ENCODE measurements around the gene MAPRE3.
A peak's percentile ranks its signal among the peaks of the same experiment; 100 is the strongest.

Gene MAPRE3

DNA sequence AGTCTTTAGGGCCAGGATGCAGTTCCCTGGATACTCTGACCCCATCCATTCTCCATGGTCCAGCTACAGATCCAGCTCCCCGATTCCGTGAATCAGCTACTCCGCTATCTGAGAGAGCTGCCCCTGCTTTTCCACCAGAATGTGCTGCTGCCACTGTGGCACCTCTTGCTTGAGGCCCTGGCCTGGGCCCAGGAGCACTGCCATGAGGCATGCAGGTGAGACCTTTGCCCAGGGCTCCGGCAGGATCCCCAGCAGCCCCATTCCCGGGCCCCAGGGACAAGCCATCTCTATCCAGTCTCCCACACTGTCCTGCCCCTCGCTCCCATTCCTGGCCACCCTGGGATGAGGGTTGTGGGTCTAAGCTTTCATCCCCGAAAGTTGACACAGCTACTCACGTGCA lies 69.8 kb downstream of the MAPRE3 start:
- DNase-seq (ENCODE audit: low spot score): no peak

DNA sequence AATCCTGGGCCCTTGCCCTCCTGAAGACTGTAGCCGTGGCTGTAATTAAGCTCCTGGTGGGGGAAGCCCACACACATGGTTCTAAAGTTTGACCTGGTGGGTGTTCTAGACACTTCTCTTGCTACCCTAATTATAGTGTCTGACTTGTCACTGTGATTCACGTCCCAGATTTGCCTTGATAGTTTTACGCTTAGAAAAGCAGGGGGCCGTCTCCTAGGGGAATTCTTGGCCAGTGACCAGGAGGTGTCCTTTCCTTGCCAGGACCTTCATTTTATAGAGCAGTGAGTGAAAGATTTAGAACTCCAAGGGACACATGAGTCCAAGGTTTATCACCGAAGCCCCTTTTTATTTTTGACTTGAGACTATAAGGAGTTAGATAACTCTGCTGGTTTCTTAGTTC lies 71.3 kb downstream of the MAPRE3 start:
- no peak for DNase-seq (ENCODE audit: low spot score)

DNA sequence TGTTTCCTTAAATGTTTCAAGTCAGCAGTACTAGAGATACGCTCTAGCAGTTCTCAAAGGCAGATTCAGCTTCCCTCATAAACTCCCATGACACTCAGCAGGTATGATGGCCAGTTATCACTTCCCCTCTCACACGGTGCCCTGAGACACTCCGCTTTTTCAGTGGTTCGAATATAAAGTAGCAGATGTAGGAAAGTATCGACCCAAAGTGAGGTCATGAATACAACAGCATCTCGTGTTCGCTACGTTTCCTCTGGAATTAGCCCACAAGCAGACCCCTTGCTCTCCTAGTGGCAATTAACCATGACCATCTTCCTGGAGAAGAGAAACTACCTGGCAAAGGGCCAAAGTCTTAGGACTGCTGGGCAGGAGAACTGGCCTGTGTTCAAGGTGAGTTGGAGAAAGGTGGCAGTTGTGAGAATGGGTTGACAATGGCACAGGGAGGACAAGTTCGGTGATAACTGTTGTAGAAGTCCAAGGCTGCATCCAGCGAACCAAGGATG lies 71.8 kb downstream of the MAPRE3 start:
- no peak for DNase-seq (ENCODE audit: low spot score)

DNA sequence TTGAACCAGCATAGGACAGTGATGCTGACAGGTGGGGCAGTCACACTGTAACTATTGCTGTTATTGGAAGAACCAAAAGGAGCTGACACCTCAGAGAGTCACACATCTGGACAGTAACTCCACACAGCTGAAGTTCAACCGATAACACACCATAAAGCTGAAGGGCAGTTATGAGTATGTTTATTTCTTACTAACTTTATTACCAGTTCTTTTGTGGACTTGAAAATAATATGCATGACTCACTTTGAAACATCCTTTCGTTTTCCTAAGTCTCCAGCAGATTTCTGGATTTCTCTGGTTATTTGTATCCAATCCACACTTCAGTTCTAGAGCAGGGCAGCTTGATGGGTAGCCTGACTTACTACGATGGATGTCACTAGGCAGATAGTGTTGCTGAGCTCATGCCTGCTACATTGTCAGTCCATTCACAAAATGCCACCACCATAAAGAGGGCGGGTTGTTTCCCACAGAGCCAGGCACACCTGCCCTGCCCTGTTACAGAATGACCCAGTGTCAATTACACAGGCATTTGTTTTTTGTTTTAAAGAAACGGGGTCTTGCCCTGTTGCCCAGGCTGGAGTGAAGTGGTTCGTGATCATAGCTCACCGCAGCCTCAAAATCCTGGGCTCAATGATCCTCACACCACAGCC lies 72.7 kb downstream of the MAPRE3 start:
- no peak for DNase-seq (ENCODE audit: low spot score)

DNA sequence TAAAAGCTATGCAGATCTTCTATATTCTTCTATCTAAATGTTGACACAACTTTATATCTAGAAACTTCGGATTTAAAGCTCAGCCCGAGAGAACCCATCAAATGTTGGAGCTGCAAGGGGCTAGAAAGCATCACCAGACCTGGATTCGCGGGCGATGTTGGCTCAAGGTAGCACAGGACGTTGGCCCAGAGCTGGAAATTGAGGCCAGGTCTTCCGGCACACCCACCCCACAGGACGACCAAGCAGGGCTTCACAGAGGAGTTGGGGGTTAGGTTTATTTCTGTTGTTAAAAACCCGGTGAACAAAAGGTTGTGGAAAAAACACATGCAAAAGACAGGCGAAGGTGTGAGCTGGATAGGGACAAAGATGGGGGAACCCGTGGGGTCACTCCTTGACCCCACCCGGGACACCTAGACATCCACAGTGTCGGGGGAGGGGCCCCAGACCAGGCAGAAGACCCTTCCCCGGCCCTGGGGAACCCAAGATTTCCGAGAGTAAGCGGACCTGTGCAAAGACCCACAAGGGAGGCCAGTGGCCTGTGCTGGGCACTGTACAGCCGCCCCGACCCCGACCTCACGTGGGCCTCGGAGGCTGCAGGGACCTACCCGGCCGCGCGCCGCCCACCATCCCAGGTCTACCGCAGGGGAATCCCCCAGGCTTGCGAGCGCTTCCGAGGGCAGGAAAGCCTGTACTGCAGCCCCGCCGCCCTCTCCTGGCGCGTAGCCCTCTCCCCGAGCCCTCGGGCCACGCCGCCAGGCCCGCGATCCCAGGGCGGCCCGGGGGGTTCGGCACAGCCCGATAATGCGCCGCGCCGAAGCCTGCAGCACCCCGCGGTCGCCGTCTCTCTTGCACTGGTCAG lies 79.2 kb downstream of the MAPRE3 start:
- peak; percentile 43 for DNase-seq (ENCODE audit: low spot score)

DNA sequence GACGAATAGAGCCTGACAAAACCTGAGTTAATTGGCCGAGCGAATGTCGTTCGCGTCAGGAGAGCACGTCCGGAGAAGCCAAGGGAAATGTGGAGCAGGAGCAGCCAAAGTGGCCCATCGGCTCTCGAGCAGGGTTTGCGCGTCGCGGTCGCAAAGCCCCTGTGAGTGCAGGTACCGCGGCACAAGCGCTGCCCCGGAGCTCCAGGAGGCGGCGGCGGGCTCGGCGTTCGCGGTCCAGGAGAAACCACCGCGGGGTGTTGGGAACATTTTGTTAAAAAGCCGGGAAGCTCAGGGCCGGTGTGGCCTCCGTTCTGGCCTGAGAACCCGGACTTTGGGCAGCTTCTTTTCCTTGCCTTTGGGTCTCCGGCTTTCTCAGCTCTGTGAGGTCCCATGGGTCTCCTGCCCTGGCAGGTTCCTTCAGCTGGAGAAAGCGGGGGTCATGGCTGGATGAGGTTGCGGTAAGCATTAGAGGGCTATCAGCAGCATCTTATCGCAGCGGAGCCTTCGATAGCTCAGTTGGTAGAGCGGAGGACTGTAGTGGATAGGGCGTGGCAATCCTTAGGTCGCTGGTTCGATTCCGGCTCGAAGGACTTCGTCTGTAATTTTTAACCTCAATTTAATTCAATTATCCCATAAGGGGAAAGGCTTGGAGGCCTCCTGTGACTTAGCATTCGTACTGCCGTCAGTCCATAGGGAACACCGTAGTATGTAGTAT lies 80.0 kb downstream of the MAPRE3 start:
- peak; percentile 88 for DNase-seq (ENCODE audit: low spot score)

DNA sequence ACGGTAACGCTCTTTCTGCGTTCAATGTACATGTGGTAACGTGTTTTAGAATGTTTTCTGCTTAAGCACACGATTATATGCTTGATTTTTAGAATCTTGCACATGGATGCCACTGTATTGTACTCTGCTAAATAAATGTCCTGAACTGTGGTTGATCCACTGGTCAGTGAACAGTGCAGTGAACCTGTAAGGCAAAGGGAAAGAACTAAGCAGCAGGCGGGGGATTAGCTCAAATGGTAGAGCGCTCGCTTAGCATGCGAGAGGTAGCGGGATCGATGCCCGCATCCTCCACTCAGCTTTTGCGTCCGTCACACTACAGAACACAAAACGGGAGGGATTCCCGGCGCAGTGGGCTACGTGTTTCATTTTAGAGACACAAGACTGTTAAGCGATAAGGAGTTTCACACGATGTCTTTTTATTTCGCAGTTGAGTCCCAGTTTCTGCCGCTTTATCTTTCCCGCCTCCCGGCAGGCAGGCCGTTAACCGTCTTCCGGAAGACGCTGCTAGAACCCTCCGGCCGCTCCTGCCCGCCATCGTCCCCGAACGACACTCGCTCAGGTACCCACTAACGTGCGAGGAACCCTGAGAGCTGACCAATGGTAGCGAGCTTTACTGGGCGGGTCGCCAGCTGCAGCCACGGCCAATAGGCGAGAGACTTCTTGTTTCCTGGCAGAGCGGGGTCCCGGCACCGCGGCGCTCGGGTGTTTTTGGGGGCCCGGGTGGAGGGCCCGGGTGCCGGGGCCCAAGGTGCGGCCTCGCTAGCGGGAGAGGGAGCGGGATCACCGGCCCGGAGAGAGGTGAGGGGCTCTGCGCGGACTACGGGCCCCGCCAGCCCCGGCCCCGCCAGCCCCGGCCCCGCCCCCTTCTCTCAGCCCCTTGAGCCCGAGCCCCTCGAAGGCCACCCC lies 80.8 kb downstream of the MAPRE3 start, which contains the start of gene AGBL5:
Gene AGBL5 (plus strand): TSS at position 673 of the 906 bp plus-strand sequence. CDS start 1,291 bp downstream, outside the sequence.
- peak; percentile 99 for DNase-seq (ENCODE audit: low spot score)

DNA sequence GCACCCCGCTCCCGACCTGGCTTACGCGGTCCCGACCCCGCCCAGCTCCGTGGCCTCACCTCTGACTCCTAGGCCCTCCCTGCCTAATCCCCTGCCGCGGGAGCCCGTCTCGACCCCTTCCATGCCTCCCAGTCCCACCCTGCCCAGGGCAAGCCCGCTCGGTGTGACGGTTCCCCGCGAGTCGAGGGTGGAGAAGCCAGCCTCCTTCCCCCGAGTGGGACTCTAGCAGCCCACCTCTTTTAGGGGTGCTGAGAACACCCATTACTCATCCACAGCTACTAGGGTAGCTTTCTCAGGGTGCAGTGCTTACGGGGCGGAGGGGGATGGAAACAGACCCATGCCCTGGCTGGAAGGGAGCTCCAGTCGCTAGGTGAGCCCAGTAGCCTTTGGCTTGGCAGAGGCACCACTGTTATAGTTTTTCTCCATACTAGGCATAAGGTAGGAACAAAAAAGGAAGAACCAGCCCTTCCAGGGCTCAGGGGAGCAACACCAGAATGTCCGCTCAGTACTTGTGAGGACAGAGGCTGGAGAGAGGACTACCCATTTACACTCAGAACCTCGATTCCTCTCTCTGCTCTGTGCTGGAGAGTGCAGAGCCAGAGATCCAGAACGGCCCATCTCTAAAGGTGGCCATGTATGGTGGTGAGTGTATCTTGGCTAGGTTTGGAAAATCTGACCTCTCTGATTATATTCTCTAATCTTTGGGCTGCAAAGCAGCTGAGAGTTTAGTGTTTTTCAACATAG lies 81.6 kb downstream of the MAPRE3 start:
- DNase-seq (ENCODE audit: low spot score): no peak

DNA sequence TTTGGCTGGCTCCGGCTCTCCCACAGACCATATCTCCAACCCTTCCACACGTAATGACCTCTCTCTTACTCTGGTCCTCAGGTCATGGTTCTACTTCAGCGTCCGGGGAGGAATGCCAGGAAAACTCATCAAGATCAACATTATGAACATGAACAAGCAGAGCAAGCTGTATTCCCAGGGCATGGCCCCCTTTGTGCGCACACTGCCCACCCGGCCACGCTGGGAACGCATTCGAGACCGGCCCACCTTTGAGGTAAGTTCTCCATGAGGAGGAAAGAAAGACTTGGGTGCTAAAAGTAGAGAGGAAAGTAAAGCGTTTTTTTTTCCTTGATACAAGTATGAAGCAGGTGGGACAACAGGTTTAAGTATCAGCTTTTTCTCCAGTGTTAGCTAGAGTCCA lies 82.9 kb downstream of the MAPRE3 start:
- DNase-seq (ENCODE audit: low spot score): no peak

DNA sequence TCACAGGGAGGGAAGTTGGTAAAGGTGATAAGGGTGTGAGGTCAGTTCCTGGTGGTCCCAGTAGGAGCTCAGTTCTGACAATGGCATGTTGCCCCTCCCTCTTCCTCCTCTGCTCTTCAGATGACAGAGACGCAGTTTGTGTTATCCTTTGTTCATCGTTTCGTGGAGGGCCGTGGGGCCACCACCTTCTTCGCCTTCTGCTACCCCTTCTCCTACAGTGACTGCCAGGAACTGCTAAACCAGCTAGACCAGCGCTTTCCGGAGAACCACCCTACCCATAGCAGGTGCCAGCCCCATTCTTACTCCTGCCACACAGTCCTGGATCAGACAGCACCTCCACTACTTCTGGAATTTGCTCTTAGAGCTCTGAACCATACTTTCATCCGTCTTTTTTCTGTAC lies 83.3 kb downstream of the MAPRE3 start:
- DNase-seq (ENCODE audit: low spot score): no peak

DNA sequence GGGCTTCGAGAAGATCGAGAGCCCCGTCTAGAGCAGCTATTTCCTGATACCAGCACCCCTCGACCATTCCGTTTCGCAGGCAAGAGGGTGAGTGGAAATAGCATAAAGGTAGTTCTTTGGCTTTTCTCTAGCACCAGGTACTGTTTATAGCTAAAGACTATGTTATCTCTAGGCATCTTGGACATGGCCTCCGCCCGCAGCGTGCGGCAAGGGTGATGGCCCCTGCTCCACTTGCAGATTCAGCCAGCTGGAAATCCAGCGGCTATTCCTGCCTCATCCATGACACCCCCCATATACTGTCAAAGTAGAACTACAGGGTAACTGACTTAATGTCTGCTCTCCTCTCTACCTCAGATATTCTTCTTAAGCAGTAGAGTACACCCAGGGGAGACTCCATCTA lies 84.3 kb downstream of the MAPRE3 start:
- DNase-seq (ENCODE audit: low spot score): no peak

DNA sequence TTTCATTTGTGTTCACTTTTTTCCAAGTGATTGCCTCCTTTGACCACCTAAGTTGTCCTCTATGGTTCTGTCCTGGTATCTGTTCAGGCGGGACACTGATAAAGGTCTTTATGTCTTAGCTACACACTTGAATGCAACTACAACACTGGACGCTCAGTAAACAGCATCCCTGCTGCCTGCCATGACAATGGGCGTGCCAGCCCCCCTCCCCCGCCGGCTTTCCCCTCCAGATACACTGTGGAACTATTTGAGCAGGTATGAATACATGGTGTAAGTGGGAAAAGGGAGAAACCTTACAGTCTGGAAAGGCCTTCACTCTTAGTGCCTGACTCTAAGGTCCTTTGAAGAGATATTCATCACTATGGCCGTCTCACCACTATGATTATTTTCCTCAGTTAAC lies 86.7 kb downstream of the MAPRE3 start:
- no peak for DNase-seq (ENCODE audit: low spot score)

DNA sequence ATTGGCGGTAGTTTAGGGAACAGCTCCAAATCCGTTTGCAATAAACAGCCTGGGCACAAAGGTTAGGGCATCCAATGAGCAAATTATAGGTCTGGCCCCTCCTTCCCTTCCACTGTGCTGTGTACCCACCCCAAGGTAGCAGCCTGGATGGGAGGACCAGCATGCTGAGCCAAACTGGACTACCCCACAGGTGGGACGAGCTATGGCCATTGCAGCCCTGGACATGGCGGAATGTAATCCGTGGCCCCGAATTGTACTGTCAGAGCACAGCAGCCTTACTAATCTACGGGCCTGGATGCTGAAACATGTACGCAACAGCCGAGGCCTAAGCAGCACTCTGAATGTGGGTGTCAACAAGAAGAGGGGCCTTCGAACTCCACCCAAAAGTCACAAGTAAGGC lies 87.8 kb downstream of the MAPRE3 start:
- DNase-seq (ENCODE audit: low spot score): no peak

DNA sequence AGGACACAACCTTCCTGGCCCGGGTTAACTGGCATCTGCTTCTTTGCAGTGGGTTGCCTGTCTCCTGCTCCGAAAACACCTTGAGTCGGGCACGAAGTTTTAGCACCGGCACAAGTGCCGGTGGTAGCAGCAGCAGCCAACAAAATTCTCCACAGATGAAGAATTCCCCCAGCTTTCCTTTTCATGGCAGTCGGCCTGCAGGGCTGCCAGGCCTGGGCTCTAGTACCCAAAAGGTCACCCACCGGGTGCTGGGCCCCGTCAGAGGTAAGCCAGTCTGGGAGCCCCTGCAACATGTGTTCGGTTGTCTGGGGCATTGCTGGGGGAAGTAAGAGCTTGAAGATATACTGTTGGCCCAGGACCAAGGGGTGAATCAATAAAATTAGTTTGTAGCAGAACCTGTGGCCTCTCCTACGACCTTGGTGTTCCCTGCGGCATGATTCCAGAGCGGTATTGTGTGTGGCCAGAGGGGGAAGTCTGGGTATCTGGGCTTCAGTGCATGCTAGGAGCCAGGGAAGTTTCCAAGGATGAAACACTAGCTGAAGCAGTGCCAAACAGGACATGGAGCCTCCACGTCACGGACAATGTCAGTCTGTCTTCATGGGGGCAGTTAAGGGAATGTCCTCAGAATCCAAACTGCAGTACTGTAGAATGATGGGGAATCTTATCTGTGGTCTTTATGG lies 88.8 kb downstream of the MAPRE3 start:
- no peak for DNase-seq (ENCODE audit: low spot score)

DNA sequence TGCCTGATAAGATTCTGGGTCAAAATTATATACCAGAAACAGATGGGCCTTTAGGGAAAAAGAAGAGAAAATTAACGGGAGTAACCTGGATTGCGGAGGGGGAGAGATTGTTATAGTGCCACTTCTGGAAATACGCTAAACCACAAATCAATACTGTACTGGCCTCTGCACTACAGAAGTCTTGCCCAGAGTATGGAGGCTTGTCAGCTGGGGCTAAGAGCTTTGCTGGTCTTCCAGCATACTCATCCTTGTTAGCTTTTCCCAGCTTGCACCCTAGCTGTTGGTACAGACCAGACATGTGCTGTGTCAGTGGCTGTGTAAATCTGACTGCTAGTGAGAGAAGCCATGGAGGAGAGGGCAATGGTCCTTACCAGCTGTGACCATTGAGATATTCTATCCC lies 89.9 kb downstream of the MAPRE3 start:
- DNase-seq (ENCODE audit: low spot score): no peak

DNA sequence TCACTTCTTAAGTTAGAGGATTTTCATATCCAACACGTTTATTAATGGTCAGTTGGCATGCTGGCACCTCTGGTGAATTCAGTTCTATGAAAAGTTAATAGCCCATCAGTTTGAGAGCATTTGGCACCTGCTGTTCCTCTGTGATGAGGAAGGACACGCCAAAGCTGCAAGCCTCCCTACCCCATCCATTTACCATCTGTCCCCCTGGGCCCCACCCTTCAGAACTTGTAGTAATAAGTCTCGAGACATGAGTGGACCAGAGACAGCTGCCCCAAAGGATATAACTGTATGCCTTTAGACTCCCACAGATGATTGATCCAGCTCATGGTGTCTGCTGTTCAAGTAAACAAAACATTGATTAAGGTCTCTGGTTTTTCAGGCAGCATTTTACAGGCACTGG lies 94.7 kb downstream of the MAPRE3 start:
- no peak for DNase-seq (ENCODE audit: low spot score)

DNA sequence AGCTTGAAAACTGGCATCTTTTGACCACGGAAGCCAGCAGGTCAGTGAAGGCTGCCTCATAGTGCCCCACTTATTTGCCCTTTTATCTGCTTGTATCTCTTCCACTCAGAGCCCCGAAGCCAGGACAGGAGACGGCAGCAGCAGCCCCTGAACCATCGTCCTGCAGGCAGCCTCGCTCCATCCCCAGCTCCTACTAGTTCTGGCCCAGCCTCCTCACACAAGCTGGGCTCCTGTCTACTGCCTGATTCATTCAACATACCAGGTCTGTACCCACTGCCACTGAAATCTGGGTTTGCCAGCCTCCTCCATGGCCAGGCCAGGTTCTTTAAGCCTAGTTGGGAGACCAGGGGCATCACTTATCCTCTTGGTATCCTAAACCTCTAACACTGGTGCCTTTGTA lies 96.9 kb downstream of the MAPRE3 start:
- DNase-seq (ENCODE audit: low spot score): no peak

DNA sequence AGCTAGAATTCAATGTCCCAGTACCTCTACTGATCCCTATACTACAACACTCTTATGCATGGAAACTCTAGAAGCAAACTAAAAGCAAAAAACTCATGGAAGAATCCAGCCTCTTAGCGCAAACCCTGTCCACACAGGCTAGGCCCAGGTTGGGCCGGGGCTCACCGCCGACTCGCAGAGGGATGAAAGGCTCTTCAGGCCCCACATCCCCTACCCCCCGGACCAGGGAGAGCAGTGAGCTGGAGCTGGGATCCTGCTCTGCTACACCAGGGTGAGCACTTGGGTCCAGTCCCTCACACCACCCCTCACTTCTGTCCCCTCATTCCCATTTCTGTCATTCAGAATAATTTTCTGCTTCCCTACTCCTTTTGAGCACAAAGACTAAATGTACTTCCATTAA lies 99.0 kb downstream of the MAPRE3 start:
- DNase-seq (ENCODE audit: low spot score): no peak

DNA sequence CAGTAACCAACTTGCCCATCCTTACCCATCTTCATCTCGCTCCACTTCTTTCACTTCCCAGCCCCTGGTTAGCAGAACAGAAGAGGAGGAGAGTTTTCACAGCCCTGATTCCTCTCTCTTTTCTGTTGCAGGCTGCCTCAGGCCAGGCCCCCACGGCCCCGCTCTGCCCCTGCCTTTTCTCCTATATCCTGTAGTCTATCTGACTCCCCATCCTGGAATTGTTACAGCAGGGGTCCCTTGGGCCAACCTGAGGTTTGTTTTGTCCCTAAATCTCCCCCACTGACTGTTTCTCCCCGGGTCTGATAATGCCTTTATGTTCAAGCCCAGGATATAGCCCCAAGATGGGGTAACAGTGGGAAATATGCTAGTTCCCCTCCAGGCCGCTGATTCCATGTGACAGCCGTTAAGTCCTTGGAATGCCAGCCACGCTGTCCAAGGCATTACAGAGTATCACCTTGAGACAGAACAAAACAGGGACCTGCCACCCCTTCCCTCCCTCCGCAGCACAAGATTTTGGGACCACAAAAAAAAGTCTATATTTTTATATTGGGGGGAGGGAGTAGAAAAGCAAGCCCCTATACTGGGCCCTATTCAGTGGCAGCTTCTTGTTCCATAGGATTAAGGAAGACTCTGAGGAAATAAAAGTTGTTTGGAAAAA lies 99.7 kb downstream of the MAPRE3 start:
- DNase-seq (ENCODE audit: low spot score): no peak

Measured in AG08395 (cell line).